HEK293 (cell line): ENCODE measurements around the gene FBXL7.

Experiments used
- CTCF ChIA-PET: fragments of 350-600 bp; formaldehyde crosslinking; extraction: SDS; loops from one replicate; lab custom pipeline; 2021; ENCODE audit warnings: antibody characterized with exemption; lab: Yijun Ruan, JAX
- POLR2A ChIA-PET: fragments of 300-600 bp; formaldehyde crosslinking; extraction: SDS; loops from one replicate; lab custom pipeline; 2020; ENCODE audit warnings: antibody characterized with exemption, inconsistent platforms; lab: Yijun Ruan, JAX
- H3K27ac ChIP-seq: fragments of 200-500 bp; sonication (Bioruptor generic); 2 replicates; pipeline ENCODE4 v1.5.1; 2014; ENCODE audit warnings: low read depth, low read length, control low read depth, inconsistent platforms; ENCODE audit errors: extremely low read depth
- H3K36me3 ChIP-seq, 2 experiments: fragments of 200-500 bp in 1 of 2; sonication (Bioruptor generic) in 1 of 2; 1 replicate in 1 of 2; 2 replicates in 1 of 2; pipeline ENCODE4 v1.5.1; 2014 to 2017; ENCODE audit warnings: inconsistent platforms in 2 of 2, low read length in 2 of 2; ENCODE audit not compliant: control insufficient read depth in 2 of 2, insufficient read depth in 1 of 2
- H3K4me1 ChIP-seq: fragments of 200-500 bp; sonication (Bioruptor generic); 2 replicates; pipeline ENCODE4 v1.5.1; 2014; ENCODE audit warnings: mild to moderate bottlenecking, low read length, inconsistent platforms; ENCODE audit not compliant: control insufficient read depth, insufficient read depth
- H3K4me3 ChIP-seq: 2 replicates; pipeline ENCODE4 v1.5.1; 2011; ENCODE audit warnings: low read depth, mild to moderate bottlenecking, control low read depth, low read length, moderate library complexity
- H3K9me3 ChIP-seq: fragments of 200-500 bp; sonication (Bioruptor generic); 2 replicates; pipeline ENCODE4 v1.5.1; 2014; ENCODE audit warnings: low read depth, low read length, inconsistent platforms; ENCODE audit not compliant: control insufficient read depth, insufficient read depth
- ATF2 ChIP-seq: fragments of 450-650 bp; formaldehyde crosslinking; IDR thresholded peaks from 2 replicates; pipeline ENCODE4 v1.5.1; 2016; ENCODE audit warnings: missing biosample characterization, missing genetic modification characterization, low read depth
- CTCF ChIP-seq: fragments of 450-650 bp; formaldehyde crosslinking; IDR thresholded peaks from 2 replicates; pipeline ENCODE4 v1.5.1; 2016; ENCODE audit warnings: missing biosample characterization, missing genetic modification characterization
- FEZF1 ChIP-seq: fragments of 450-650 bp; formaldehyde crosslinking; IDR thresholded peaks from 2 replicates; pipeline ENCODE4 v1.5.1; 2016; ENCODE audit warnings: missing biosample characterization, missing genetic modification characterization
- GLI2 ChIP-seq: fragments of 450-650 bp; formaldehyde crosslinking; IDR thresholded peaks from 2 replicates; pipeline ENCODE4; 2017; ENCODE audit warnings: missing biosample characterization, missing genetic modification characterization, low read depth, borderline replicate concordance
- KLF8 ChIP-seq: fragments of 450-650 bp; formaldehyde crosslinking; IDR thresholded peaks from 2 replicates; pipeline ENCODE4 v1.5.1; 2016; ENCODE audit warnings: missing biosample characterization, missing genetic modification characterization
- YY1 ChIP-seq: fragments of 450-650 bp; formaldehyde crosslinking; IDR thresholded peaks from 2 replicates; pipeline ENCODE4 v1.5.1; 2018; ENCODE audit warnings: missing biosample characterization, missing genetic modification characterization
- ZBTB8A ChIP-seq: fragments of 450-650 bp; formaldehyde crosslinking; IDR thresholded peaks from 2 replicates; pipeline ENCODE4 v1.5.1; 2016; ENCODE audit warnings: missing biosample characterization, missing genetic modification characterization
- ZEB2 ChIP-seq: fragments of 450-650 bp; formaldehyde crosslinking; IDR thresholded peaks from 2 replicates; pipeline ENCODE4 v1.5.1; 2016; ENCODE audit warnings: missing biosample characterization, missing genetic modification characterization
- ZNF202 ChIP-seq: fragments of 450-650 bp; formaldehyde crosslinking; IDR thresholded peaks from 2 replicates; pipeline ENCODE4 v1.5.1; 2016; ENCODE audit warnings: missing biosample characterization, missing genetic modification characterization, borderline replicate concordance
- ZNF280C ChIP-seq: fragments of 450-650 bp; formaldehyde crosslinking; IDR thresholded peaks from 2 replicates; pipeline ENCODE4 v1.5.1; 2016; ENCODE audit warnings: missing biosample characterization, missing genetic modification characterization
- ZNF362 ChIP-seq: fragments of 450-650 bp; formaldehyde crosslinking; IDR thresholded peaks from 2 replicates; pipeline ENCODE4 v1.5.1; 2016; ENCODE audit warnings: missing biosample characterization, missing genetic modification characterization
- ZNF366 ChIP-seq: fragments of 450-650 bp; formaldehyde crosslinking; conservative IDR thresholded peaks from 2 replicates; pipeline ENCODE4 v1.5.1; 2016; ENCODE audit warnings: missing biosample characterization, missing genetic modification characterization
- ZNF585B ChIP-seq: fragments of 450-650 bp; formaldehyde crosslinking; IDR thresholded peaks from 2 replicates; pipeline ENCODE4 v1.5.1; 2016; ENCODE audit warnings: missing biosample characterization, missing genetic modification characterization
- ZNF645 ChIP-seq: fragments of 450-650 bp; formaldehyde crosslinking; IDR thresholded peaks from 2 replicates; pipeline ENCODE4; 2016; ENCODE audit warnings: missing biosample characterization, missing genetic modification characterization
- ZNF830 ChIP-seq: fragments of 450-650 bp; IDR thresholded peaks from 2 replicates; pipeline ENCODE4 v1.5.0; 2018; ENCODE audit warnings: missing biosample characterization, missing genetic modification characterization, low read depth, mild to moderate bottlenecking, moderate library complexity
- ZSCAN18 ChIP-seq: fragments of 450-650 bp; formaldehyde crosslinking; IDR thresholded peaks from 2 replicates; pipeline ENCODE4 v1.5.1; 2016; ENCODE audit warnings: missing biosample characterization, missing genetic modification characterization
- ZSCAN23 ChIP-seq: fragments of 450-650 bp; formaldehyde crosslinking; IDR thresholded peaks from 2 replicates; pipeline ENCODE4 v1.5.1; 2016; ENCODE audit warnings: missing biosample characterization, missing genetic modification characterization
- ZSCAN4 ChIP-seq: fragments of 450-650 bp; formaldehyde crosslinking; IDR thresholded peaks from 2 replicates; pipeline ENCODE4 v1.5.1; 2017; ENCODE audit warnings: missing biosample characterization, missing genetic modification characterization

Gene FBXL7

GRCh38 chr5:15573590-15573989, 73.6 kb downstream of the FBXL7 start:
- peaks cover 3% of the 10 kb centered on the region; the same call in 1 of the 2 replicates for H3K4me1 ChIP-seq
- CTCF ChIA-PET: no interaction called here
- TF ChIP-seq GLI2 (tag by site-specific recombination) (no peak), YY1 (tag by site-specific recombination) (no peak), ZSCAN4 (tag by site-specific recombination) (no peak), KLF8 (tag by site-specific recombination) (no peak), ZBTB8A (tag by site-specific recombination) (no peak), ZNF362 (tag by site-specific recombination) (no peak), ATF2 (tag by site-specific recombination) (no peak), ZNF645 (tag by site-specific recombination) (no peak), FEZF1 (no peak)
- no peaks in the 10 kb centered on the region for H3K36me3 ChIP-seq
- POLR2A ChIA-PET: no interaction called here
- no peak overlapping the region for H3K27ac ChIP-seq
- no peak overlapping the region for H3K4me3 ChIP-seq
- no peaks in the 10 kb centered on the region for H3K9me3 ChIP-seq

GRCh38 chr5:15574128-15574527, 74.1 kb downstream of the FBXL7 start:
- ChIA-PET CTCF (interaction anchor here (0.6 kb wide), 1 partner anchor 75 kb away, joined by 3 read pairs; no protein-coding TSS in a partner anchor), POLR2A (no interaction called here)
- H3K9me3 ChIP-seq: no peaks in the 10 kb centered on the region
- TF ChIP-seq ZSCAN18 (tag by site-specific recombination) (no peak), ZNF280C (tag by site-specific recombination) (no peak), ZSCAN23 (tag by site-specific recombination) (no peak), ZNF585B (no peak), ZNF645 (tag by site-specific recombination) (no peak), ZNF202 (tag by site-specific recombination) (no peak), ZNF830 (no peak), GLI2 (tag by site-specific recombination) (no peak), ZEB2 (no peak), KLF8 (tag by site-specific recombination) (no peak), ZNF366 (no peak), CTCF (tag by site-specific recombination) (no peak)
- H3K27ac ChIP-seq: no peak overlapping the region
- peaks cover 3% of the 10 kb centered on the region; the same call in 1 of the 2 replicates for H3K4me1 ChIP-seq
- H3K36me3 ChIP-seq: no peaks in the 10 kb centered on the region
- no peak overlapping the region for H3K4me3 ChIP-seq
